Panc1 (cell line): ENCODE data around the gene AKAP1. TPM values are rescaled to one million over a fixed set of nuclear protein-coding genes. Genes with fewer than 3 reads are reported as not detected.

Experiments used
- ATAC-seq: fragments of 200-7000 bp; cut with Tn5 transposase; 2 replicates; pipeline ENCODE4 v1.9.1; 2020; ENCODE audit warnings: mild to moderate bottlenecking, moderate library complexity
- BruUV-seq: library from RNA; stranded (reverse); fragments of 400-500 nt; replicated peaks from 2 replicates; lab custom pipeline; 2021; lab: Mats Ljungman, UMichigan
- CTCF ChIA-PET: fragments of 300-600 bp; sonication (Branson Sonifier 250); formaldehyde crosslinking; loops from one replicate; lab custom pipeline; 2022; ENCODE audit warnings: antibody characterized with exemption; lab: Charles Lee
- POLR2A ChIA-PET: fragments of 300-600 bp; sonication (Branson Sonifier 250); formaldehyde crosslinking; loops from one replicate; lab custom pipeline; 2022; ENCODE audit warnings: antibody characterized with exemption; lab: Charles Lee
- DNase-seq: peaks from one replicate; pipeline ENCODE4 v3.0.0-alpha.2; 2010; ENCODE audit warnings: low read depth, low spot score
- H3K27ac ChIP-seq: 2 replicates; pipeline ENCODE4 v1.5.1; 2011; ENCODE audit warnings: mild to moderate bottlenecking, low read length, inconsistent platforms
- H3K27me3 ChIP-seq: fragments of 200-500 bp; sonication (Bioruptor generic); 2 replicates; pipeline ENCODE4 v1.6.0; 2014; ENCODE audit warnings: low read length, inconsistent platforms; ENCODE audit not compliant: control insufficient read depth, insufficient read depth
- H3K36me3 ChIP-seq: fragments of 200-500 bp; sonication (Bioruptor generic); 2 replicates; pipeline ENCODE4 v1.5.1; 2014; ENCODE audit warnings: inconsistent platforms, mild to moderate bottlenecking, low read length, moderate library complexity; ENCODE audit not compliant: control insufficient read depth, insufficient read depth
- H3K4me1 ChIP-seq: 2 replicates; pipeline ENCODE4 v1.5.1; 2011; ENCODE audit warnings: inconsistent platforms, mild to moderate bottlenecking, low read length, moderate library complexity; ENCODE audit not compliant: control insufficient read depth, insufficient read depth
- H3K4me3 ChIP-seq, 2 experiments: 2 replicates each; pipeline ENCODE4 v1.5.1; 2011 to 2012; ENCODE audit warnings: low read depth in 2 of 2, low read length in 2 of 2, mild to moderate bottlenecking in 2 of 2, inconsistent platforms in 1 of 2, moderate library complexity in 1 of 2
- H3K9me3 ChIP-seq: fragments of 200-500 bp; sonication (Bioruptor generic); 2 replicates; pipeline ENCODE4 v1.5.1; 2014; ENCODE audit warnings: low read depth, mild to moderate bottlenecking, inconsistent platforms, low read length, moderate library complexity; ENCODE audit not compliant: control insufficient read depth, insufficient read depth
- POLR2AphosphoS5 ChIP-seq: IDR thresholded peaks from 2 replicates; pipeline ENCODE4 v1.6.1; 2012; ENCODE audit warnings: mild to moderate bottlenecking, low read depth, low read length, moderate library complexity
- SIN3A ChIP-seq: IDR thresholded peaks from 2 replicates; pipeline ENCODE4 v1.6.1; 2012; ENCODE audit warnings: low read depth, mild to moderate bottlenecking, low read length, moderate library complexity, borderline replicate concordance; ENCODE audit not compliant: insufficient read depth
- TCF7L2 ChIP-seq: IDR thresholded peaks from 2 replicates; pipeline ENCODE4 v1.6.1; 2011; ENCODE audit warnings: mild to moderate bottlenecking, low read depth, low read length, inconsistent platforms
- in situ Hi-C: cut with HindIII; loops from 2 replicates; pipeline ENCODE4 v1.10.0; 2016; ENCODE audit warnings: low sequenced_read_pairs, low pct_unique_long_range_greater_than_20kb
- intact Hi-C: fragments of 100-400 bp; cut with micrococcal nuclease; formaldehyde crosslinking; loops from one replicate; pipeline ENCODE4 v1.10.0; 2022; ENCODE audit not compliant: unreplicated experiment
- total RNA-seq: library from RNA; stranded (reverse); gene quantifications from one replicate; pipeline ENCODE4 v1.2.1, GENCODE V29; 2021; ENCODE audit not compliant: unreplicated experiment
- TF ChIP-seq, protein P1 (sequence below): fragments of 450-650 bp; IDR thresholded peaks from 2 replicates; pipeline ENCODE4 v1.5.1; 2017; ENCODE audit warnings: mild to moderate bottlenecking
- TF ChIP-seq, protein P2 (sequence below), 2 experiments: IDR thresholded peaks; 2 replicates each; pipeline ENCODE4 v1.6.1; 2011 to 2012; ENCODE audit warnings: low read depth in 2 of 2, control low read depth in 1 of 2, low read length in 1 of 2, mild to moderate bottlenecking in 1 of 2, moderate library complexity in 1 of 2; ENCODE audit not compliant: insufficient read depth in 1 of 2

Gene AKAP1
- total RNA-seq, 1 experiment from 2014 or later, result 52.7 TPM

DNA sequence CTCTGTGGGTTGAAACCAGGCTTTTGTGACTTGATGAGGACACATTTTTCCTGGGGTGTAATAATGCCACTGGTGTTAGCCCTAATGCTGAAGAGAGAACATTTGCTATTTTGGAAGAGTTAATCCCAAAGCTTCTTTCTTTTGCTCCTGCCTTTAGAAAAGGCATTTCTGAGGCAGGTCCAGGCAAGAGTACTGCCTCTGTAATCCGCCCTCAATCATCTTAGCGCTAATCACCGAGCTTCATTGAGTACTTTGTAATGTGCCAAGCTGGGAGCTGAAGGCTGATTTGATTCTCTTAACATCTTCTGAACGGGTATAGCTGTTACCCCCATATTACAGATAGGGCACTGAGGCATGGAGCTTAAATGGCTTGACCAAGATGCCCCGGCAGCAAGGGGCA is 60.3 kb downstream of the AKAP1 start:
- Histone ChIP-seq H3K9me3 (no peaks in the 10 kb centered on the region), H3K27me3 (no peaks in the 10 kb centered on the region), H3K4me3 (no peak overlapping the region), H3K36me3 (no peaks in the 10 kb centered on the region), H3K4me1 (no peaks in the 10 kb centered on the region), H3K27ac (no peak overlapping the region)
- BruUV-seq, result no TSS peak
- in situ Hi-C loops (no loop called here), intact Hi-C loops (no loop called here)
- ChIA-PET POLR2A (interaction anchor here (0.6 kb wide), 1 partner anchor 66 kb away, joined by 4 read pairs; no protein-coding TSS in a partner anchor), CTCF (no interaction called here)
- no peak for DNase-seq
- ATAC-seq, result no peak
- TF ChIP-seq, protein P1, sequence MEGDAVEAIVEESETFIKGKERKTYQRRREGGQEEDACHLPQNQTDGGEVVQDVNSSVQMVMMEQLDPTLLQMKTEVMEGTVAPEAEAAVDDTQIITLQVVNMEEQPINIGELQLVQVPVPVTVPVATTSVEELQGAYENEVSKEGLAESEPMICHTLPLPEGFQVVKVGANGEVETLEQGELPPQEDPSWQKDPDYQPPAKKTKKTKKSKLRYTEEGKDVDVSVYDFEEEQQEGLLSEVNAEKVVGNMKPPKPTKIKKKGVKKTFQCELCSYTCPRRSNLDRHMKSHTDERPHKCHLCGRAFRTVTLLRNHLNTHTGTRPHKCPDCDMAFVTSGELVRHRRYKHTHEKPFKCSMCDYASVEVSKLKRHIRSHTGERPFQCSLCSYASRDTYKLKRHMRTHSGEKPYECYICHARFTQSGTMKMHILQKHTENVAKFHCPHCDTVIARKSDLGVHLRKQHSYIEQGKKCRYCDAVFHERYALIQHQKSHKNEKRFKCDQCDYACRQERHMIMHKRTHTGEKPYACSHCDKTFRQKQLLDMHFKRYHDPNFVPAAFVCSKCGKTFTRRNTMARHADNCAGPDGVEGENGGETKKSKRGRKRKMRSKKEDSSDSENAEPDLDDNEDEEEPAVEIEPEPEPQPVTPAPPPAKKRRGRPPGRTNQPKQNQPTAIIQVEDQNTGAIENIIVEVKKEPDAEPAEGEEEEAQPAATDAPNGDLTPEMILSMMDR, result no peak
- TF ChIP-seq, protein P2, sequence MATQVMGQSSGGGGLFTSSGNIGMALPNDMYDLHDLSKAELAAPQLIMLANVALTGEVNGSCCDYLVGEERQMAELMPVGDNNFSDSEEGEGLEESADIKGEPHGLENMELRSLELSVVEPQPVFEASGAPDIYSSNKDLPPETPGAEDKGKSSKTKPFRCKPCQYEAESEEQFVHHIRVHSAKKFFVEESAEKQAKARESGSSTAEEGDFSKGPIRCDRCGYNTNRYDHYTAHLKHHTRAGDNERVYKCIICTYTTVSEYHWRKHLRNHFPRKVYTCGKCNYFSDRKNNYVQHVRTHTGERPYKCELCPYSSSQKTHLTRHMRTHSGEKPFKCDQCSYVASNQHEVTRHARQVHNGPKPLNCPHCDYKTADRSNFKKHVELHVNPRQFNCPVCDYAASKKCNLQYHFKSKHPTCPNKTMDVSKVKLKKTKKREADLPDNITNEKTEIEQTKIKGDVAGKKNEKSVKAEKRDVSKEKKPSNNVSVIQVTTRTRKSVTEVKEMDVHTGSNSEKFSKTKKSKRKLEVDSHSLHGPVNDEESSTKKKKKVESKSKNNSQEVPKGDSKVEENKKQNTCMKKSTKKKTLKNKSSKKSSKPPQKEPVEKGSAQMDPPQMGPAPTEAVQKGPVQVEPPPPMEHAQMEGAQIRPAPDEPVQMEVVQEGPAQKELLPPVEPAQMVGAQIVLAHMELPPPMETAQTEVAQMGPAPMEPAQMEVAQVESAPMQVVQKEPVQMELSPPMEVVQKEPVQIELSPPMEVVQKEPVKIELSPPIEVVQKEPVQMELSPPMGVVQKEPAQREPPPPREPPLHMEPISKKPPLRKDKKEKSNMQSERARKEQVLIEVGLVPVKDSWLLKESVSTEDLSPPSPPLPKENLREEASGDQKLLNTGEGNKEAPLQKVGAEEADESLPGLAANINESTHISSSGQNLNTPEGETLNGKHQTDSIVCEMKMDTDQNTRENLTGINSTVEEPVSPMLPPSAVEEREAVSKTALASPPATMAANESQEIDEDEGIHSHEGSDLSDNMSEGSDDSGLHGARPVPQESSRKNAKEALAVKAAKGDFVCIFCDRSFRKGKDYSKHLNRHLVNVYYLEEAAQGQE (IDR thresholded peaks at IDR 0.05; ENCODE audit: insufficient read depth in 1 of 2, low read depth in 2 of 2, low read length in 1 of 2), result no peak
- TF ChIP-seq POLR2AphosphoS5 (no peak), TCF7L2 (no peak), SIN3A (no peak)

DNA sequence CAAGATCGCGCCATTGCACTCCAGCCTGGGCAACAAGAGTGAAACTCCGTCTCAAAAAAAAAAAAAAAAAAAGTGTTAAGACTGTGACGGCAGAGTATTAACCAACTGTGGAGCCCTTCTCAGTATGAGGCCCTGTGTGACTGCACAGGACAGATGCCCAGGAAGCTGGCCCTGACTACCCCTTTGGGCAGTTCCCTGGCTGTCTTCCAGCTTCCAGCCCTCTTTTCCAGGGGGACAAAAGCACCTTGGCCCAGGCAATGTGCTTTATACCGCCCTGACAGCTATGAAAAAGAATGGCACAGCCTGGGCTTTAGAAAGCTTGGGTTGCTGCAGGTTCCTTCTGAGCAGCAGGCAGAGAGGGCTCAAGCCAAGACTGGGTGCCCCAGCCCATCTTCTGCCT is 61.2 kb downstream of the AKAP1 start:
- POLR2A ChIA-PET, result interaction anchor here (0.6 kb wide), 1 partner anchor 65 kb away, joined by 4 read pairs; no protein-coding TSS in a partner anchor
- Histone ChIP-seq H3K4me3 (no peak overlapping the region), H3K36me3 (no peaks in the 10 kb centered on the region), H3K9me3 (no peaks in the 10 kb centered on the region), H3K27ac (no peak overlapping the region), H3K27me3 (no peaks in the 10 kb centered on the region), H3K4me1 (no peaks in the 10 kb centered on the region)
- no peak for DNase-seq
- TF ChIP-seq, protein P2 (IDR thresholded peaks at IDR 0.05; ENCODE audit: insufficient read depth in 1 of 2, low read depth in 2 of 2, low read length in 1 of 2), result no peak
- no peak for ATAC-seq
- intact Hi-C loops, result no loop called here
- CTCF ChIA-PET, result no interaction called here
- BruUV-seq, result no TSS peak
- in situ Hi-C loops, result no loop called here
